Measurements from ENCODE around the gene MRPL53. TPM values are rescaled to one million over a fixed set of nuclear protein-coding genes. Genes with fewer than 3 reads are reported as not detected.
A peak's percentile ranks its signal among the peaks of the same experiment; 100 is the strongest.

MRPL53 gene
- total RNA-seq, 1 donor from 2014 or later = 61.3 TPM

- Mint-ChIP-seq H3K27me3 (no peaks in the 10 kb centered on the region), H3K9me3 (ENCODE audit: low read depth) (no peaks in the 10 kb centered on the region), H3K36me3 (ENCODE audit: insufficient read depth) (peaks cover 21% of the 10 kb centered on the region), H3K4me3 (ENCODE audit: low read depth) (no peak overlapping the region), H3K27ac (no peak overlapping the region), H3K4me1 (ENCODE audit: low read depth) (no peaks in the 10 kb centered on the region)
- TF ChIP-seq CTCF (IDR thresholded peaks at IDR 0.05; ENCODE audit: unreplicated experiment) = no peak
- DNase-seq (ENCODE audit: low spot score, unreplicated experiment) = no peak
These were observed 42.7 kb downstream of the MRPL53 start for GRCh38 chr2:74429487-74430451.

- H3K36me3 Mint-ChIP-seq (ENCODE audit: insufficient read depth) = peaks cover 21% of the 10 kb centered on the region
- H3K27me3 Mint-ChIP-seq = no peaks in the 10 kb centered on the region
- no peaks in the 10 kb centered on the region for H3K9me3 Mint-ChIP-seq (ENCODE audit: low read depth)
- no peak for DNase-seq (ENCODE audit: low spot score, unreplicated experiment)
- H3K27ac Mint-ChIP-seq = no peak overlapping the region
- no peak overlapping the region for H3K4me3 Mint-ChIP-seq (ENCODE audit: low read depth)
- H3K4me1 Mint-ChIP-seq (ENCODE audit: low read depth) = no peaks in the 10 kb centered on the region
- no peak for TF ChIP-seq CTCF (IDR thresholded peaks at IDR 0.05; ENCODE audit: unreplicated experiment)
These were observed 43.8 kb downstream of the MRPL53 start for GRCh38 chr2:74428675-74429074.

GRCh38 chr2:74427551-74427950 is 44.9 kb downstream of the MRPL53 start:
- H3K4me3 Mint-ChIP-seq (ENCODE audit: low read depth) = no peak overlapping the region
- no peak for TF ChIP-seq CTCF (IDR thresholded peaks at IDR 0.05; ENCODE audit: unreplicated experiment)
- peak overlapping the region; percentile 23 for H3K27ac Mint-ChIP-seq
- H3K4me1 Mint-ChIP-seq (ENCODE audit: low read depth) = no peaks in the 10 kb centered on the region
- DNase-seq (ENCODE audit: low spot score, unreplicated experiment) = no peak
- H3K27me3 Mint-ChIP-seq = peaks cover 4% of the 10 kb centered on the region
- peaks cover 21% of the 10 kb centered on the region for H3K36me3 Mint-ChIP-seq (ENCODE audit: insufficient read depth)
- no peaks in the 10 kb centered on the region for H3K9me3 Mint-ChIP-seq (ENCODE audit: low read depth)

GRCh38 chr2:74426181-74426758 is 46.2 kb downstream of the MRPL53 start:
- no peaks in the 10 kb centered on the region for H3K9me3 Mint-ChIP-seq (ENCODE audit: low read depth)
- H3K4me3 Mint-ChIP-seq (ENCODE audit: low read depth) = no peak overlapping the region
- H3K27me3 Mint-ChIP-seq = peaks cover 4% of the 10 kb centered on the region
- no peak for TF ChIP-seq CTCF (IDR thresholded peaks at IDR 0.05; ENCODE audit: unreplicated experiment)
- DNase-seq (ENCODE audit: low spot score, unreplicated experiment) = no peak
- H3K27ac Mint-ChIP-seq = no peak overlapping the region
- H3K4me1 Mint-ChIP-seq (ENCODE audit: low read depth) = peaks cover 5% of the 10 kb centered on the region
- H3K36me3 Mint-ChIP-seq (ENCODE audit: insufficient read depth) = peaks cover 21% of the 10 kb centered on the region

GRCh38 chr2:74425523-74425922 is 47.0 kb downstream of the MRPL53 start:
- peaks cover 4% of the 10 kb centered on the region for H3K27me3 Mint-ChIP-seq
- H3K4me3 Mint-ChIP-seq (ENCODE audit: low read depth) = no peak overlapping the region
- peak overlapping the region; percentile 45 for H3K27ac Mint-ChIP-seq
- no peak for DNase-seq (ENCODE audit: low spot score, unreplicated experiment)
- H3K9me3 Mint-ChIP-seq (ENCODE audit: low read depth) = no peaks in the 10 kb centered on the region
- TF ChIP-seq CTCF (IDR thresholded peaks at IDR 0.05; ENCODE audit: unreplicated experiment) = no peak
- H3K4me1 Mint-ChIP-seq (ENCODE audit: low read depth) = peaks cover 7% of the 10 kb centered on the region
- H3K36me3 Mint-ChIP-seq (ENCODE audit: insufficient read depth) = peaks cover 19% of the 10 kb centered on the region
